Upper lobe of left lung (tissue), 4 donors: ENCODE results near the gene MACIR.

Experiments
- CTCF ChIP-seq, 6 experiments: fragments of 450-650 bp in 4 of 6; fragments of 200-600 bp in 2 of 6; sonication (generic) in 2 of 6; IDR thresholded peaks; one replicate each; pipeline ENCODE4 v1.5.1; 2016 to 2019; ENCODE audit warnings: antibody characterized with exemption in 6 of 6
- POLR2A ChIP-seq, 4 donors: fragments of 450-650 bp; IDR thresholded peaks; one replicate each; pipeline ENCODE4 v1.5.1; 2016 to 2017; ENCODE audit warnings: antibody characterized with exemption in 4 of 4, mild to moderate bottlenecking in 2 of 4

- TF ChIP-seq CTCF (IDR thresholded peaks at IDR 0.05) (no peak), POLR2A (IDR thresholded peaks at IDR 0.05) (no peak)
Observed at GRCh38 chr5:103223031-103223955, 35.3 kb upstream of the MACIR start.
